HepG2 (cell line): Measurements from ENCODE around the gene PPP1R15A. TPM values are rescaled to one million over a fixed set of nuclear protein-coding genes. Genes with fewer than 3 reads are reported as not detected.

Experiments
- ATAC-seq: fragments of 200-7000 bp; cut with Tn5 transposase; 3 replicates; pipeline ENCODE4 v1.9.1; 2020; ENCODE audit warnings: mild to moderate bottlenecking, moderate library complexity
- BruUV-seq: library from RNA; stranded (reverse); fragments of 400-500 nt; replicated peaks from 2 replicates; lab custom pipeline; 2021; lab: Mats Ljungman, UMichigan
- CTCF ChIA-PET: fragments of 300-600 bp; formaldehyde crosslinking; extraction: SDS; loops from one replicate; lab custom pipeline; 2021; ENCODE audit warnings: low total read pairs, inconsistent platforms, low intra/inter-chr PET ratio; lab: Yijun Ruan, JAX
- POLR2A ChIA-PET: fragments of 350-600 bp; sonication (Branson Sonifier 250); formaldehyde crosslinking; loops from one replicate; lab custom pipeline; 2020; ENCODE audit warnings: antibody characterized with exemption, inconsistent platforms; lab: Yijun Ruan, JAX
- DNase-seq: peaks from one replicate; pipeline ENCODE4 v3.0.0-alpha.2; 2015; ENCODE audit warnings: low spot score
- FAIRE-seq: peaks from 3 replicates; lab custom pipeline; 2011; peaks lifted over from hg19 to GRCh38; lab: Jason Lieb, UNC
- H2AFZ ChIP-seq: one replicate; pipeline ENCODE4 v1.6.1; 2011; ENCODE audit warnings: low read length, inconsistent platforms
- H3K27ac ChIP-seq: fragments of 300-600 bp; 3 replicates; pipeline ENCODE4 v1.8.0; 2011; ENCODE audit warnings: mixed run types, mild to moderate bottlenecking, mixed read lengths, low read length, inconsistent platforms; ENCODE audit not compliant: insufficient read depth; ENCODE audit errors: extremely low read length
- H3K27me3 ChIP-seq, 2 experiments: fragments of 200-600 bp in 1 of 2; 2 replicates in 1 of 2; 3 replicates in 1 of 2; pipeline versions ENCODE4 v1.6.0 to v1.8.0; 2011; ENCODE audit warnings: low read length in 2 of 2, mild to moderate bottlenecking in 2 of 2, moderate library complexity in 2 of 2, inconsistent platforms in 1 of 2; ENCODE audit not compliant: insufficient read depth in 2 of 2, control insufficient read depth in 1 of 2
- H3K36me3 ChIP-seq, 2 experiments: fragments of 200-600 bp in 1 of 2; replicated peaks in 1 of 2; 2 replicates in 1 of 2; 3 replicates in 1 of 2; pipeline versions ENCODE4 v1.5.1 to v1.8.0; 2011; ENCODE audit warnings: low read length in 2 of 2, inconsistent platforms in 1 of 2; ENCODE audit not compliant: insufficient read depth in 2 of 2, control insufficient read depth in 1 of 2
- H3K4me1 ChIP-seq: 2 replicates; pipeline ENCODE4 v1.5.1; 2012; ENCODE audit warnings: low read length, inconsistent platforms; ENCODE audit not compliant: insufficient read depth
- H3K4me2 ChIP-seq: 2 replicates; pipeline ENCODE4 v1.6.0; 2011; ENCODE audit warnings: low read depth, low read length, inconsistent platforms
- H3K4me3 ChIP-seq, 3 experiments: fragments of 200-600 bp in 1 of 3; sonication (generic), shearing (Covaris generic) in 1 of 3; replicated peaks in 1 of 3; 2 replicates each; pipeline ENCODE4 v1.5.1; 2011 to 2016; ENCODE audit warnings: low read length in 3 of 3, inconsistent platforms in 2 of 3, low read depth in 2 of 3, mild to moderate bottlenecking in 2 of 3, control low read depth in 1 of 3, mixed read lengths in 1 of 3; ENCODE audit not compliant: insufficient read depth in 1 of 3
- H3K79me2 ChIP-seq: one replicate; pipeline ENCODE4 v1.6.1; 2011; ENCODE audit warnings: low read length, inconsistent platforms; ENCODE audit not compliant: insufficient read depth
- H3K9ac ChIP-seq: 2 replicates; pipeline ENCODE4 v1.6.0; 2011; ENCODE audit warnings: mild to moderate bottlenecking, low read depth, low read length, inconsistent platforms; ENCODE audit not compliant: insufficient read depth
- H3K9me3 ChIP-seq: 2 replicates; pipeline ENCODE4 v1.5.1; 2012; ENCODE audit warnings: mild to moderate bottlenecking, low read length
- H4K20me1 ChIP-seq: 2 replicates; pipeline ENCODE4 v1.6.0; 2011; ENCODE audit warnings: inconsistent platforms, mild to moderate bottlenecking, low read length, moderate library complexity; ENCODE audit not compliant: insufficient read depth
- E2F1 ChIP-seq: sonication (generic); formaldehyde crosslinking; IDR thresholded peaks from 2 replicates; pipeline ENCODE4 v1.5.0; 2020; ENCODE audit warnings: missing genetic modification reagents
- KAT7 ChIP-seq: IDR thresholded peaks from 2 replicates; pipeline ENCODE4 v1.6.1; 2018; ENCODE audit warnings: borderline replicate concordance, missing compliant biosample characterization
- KDM5A ChIP-seq: fragments of 200-600 bp; sonication (generic); IDR thresholded peaks from 2 replicates; pipeline ENCODE4 v1.7.0; 2018; ENCODE audit warnings: antibody characterized with exemption, mild to moderate bottlenecking, low read length, borderline replicate concordance
- MAFK ChIP-seq, 2 experiments: IDR thresholded peaks in 1 of 2; conservative IDR thresholded peaks in 1 of 2; 2 replicates each; pipeline ENCODE4 v1.6.1; 2011; ENCODE audit warnings: improper control_type of control experiment in 2 of 2, low read length in 2 of 2
- MYNN ChIP-seq: sonication (generic); formaldehyde crosslinking; IDR thresholded peaks from 2 replicates; pipeline ENCODE4 v1.4.0; 2020; ENCODE audit warnings: mild to moderate bottlenecking, low read depth, missing genetic modification reagents
- NFATC3 ChIP-seq: sonication (generic); formaldehyde crosslinking; IDR thresholded peaks from 2 replicates; pipeline ENCODE4 v1.5.1; 2020; ENCODE audit warnings: mild to moderate bottlenecking, missing genetic modification reagents
- NFIB ChIP-seq: sonication (generic); formaldehyde crosslinking; IDR thresholded peaks from 2 replicates; pipeline ENCODE4 v1.9.0; 2021; ENCODE audit warnings: missing genetic modification reagents, mild to moderate bottlenecking, borderline replicate concordance
- NPAS2 ChIP-seq: sonication (generic); formaldehyde crosslinking; IDR thresholded peaks from 2 replicates; pipeline ENCODE4 v1.8.0; 2022; ENCODE audit warnings: mild to moderate bottlenecking, missing genetic modification reagents, borderline replicate concordance
- RARA ChIP-seq: IDR thresholded peaks from 2 replicates; pipeline ENCODE4 v1.6.1; 2016; ENCODE audit warnings: missing genetic modification reagents, missing compliant biosample characterization
- SMYD3 ChIP-seq: sonication (generic); formaldehyde crosslinking; IDR thresholded peaks from 2 replicates; pipeline ENCODE4 v1.8.1; 2023; ENCODE audit warnings: mild to moderate bottlenecking, missing genetic modification reagents
- SNAPC2 ChIP-seq: sonication (generic); formaldehyde crosslinking; IDR thresholded peaks from 2 replicates; pipeline ENCODE4 v1.8.1; 2022; ENCODE audit warnings: mild to moderate bottlenecking, missing genetic modification reagents
- SP5 ChIP-seq: IDR thresholded peaks from 2 replicates; pipeline ENCODE4 v1.6.1; 2016; ENCODE audit warnings: low read depth, borderline replicate concordance
- SUZ12 ChIP-seq: fragments of 150-350 bp; IDR thresholded peaks from 2 replicates; pipeline ENCODE4 v1.6.1; 2014; ENCODE audit warnings: low read depth, low read length
- THAP11 ChIP-seq: IDR thresholded peaks from 2 replicates; pipeline ENCODE4 v1.6.1; 2016; ENCODE audit warnings: missing biosample characterization, missing genetic modification reagents
- ZBTB21 ChIP-seq: sonication (generic); formaldehyde crosslinking; IDR thresholded peaks from 2 replicates; pipeline ENCODE4 v1.4.0; 2020; ENCODE audit warnings: missing genetic modification reagents
- ZBTB38 ChIP-seq: sonication (generic); formaldehyde crosslinking; IDR thresholded peaks from 2 replicates; pipeline ENCODE4 v1.5.1; 2020; ENCODE audit warnings: mild to moderate bottlenecking, missing genetic modification reagents
- ZBTB8A ChIP-seq: sonication (generic); formaldehyde crosslinking; IDR thresholded peaks from 2 replicates; pipeline ENCODE4 v1.4.0; 2020; ENCODE audit warnings: mild to moderate bottlenecking, low read depth, missing genetic modification reagents, borderline replicate concordance
- ZMYM3 ChIP-seq: sonication (generic); formaldehyde crosslinking; IDR thresholded peaks from 2 replicates; pipeline ENCODE4 v1.5.1; 2020; ENCODE audit warnings: mild to moderate bottlenecking, missing genetic modification reagents
- ZNF143 ChIP-seq: sonication (generic); formaldehyde crosslinking; IDR thresholded peaks from 2 replicates; pipeline ENCODE4 v1.4.0; 2020; ENCODE audit warnings: missing genetic modification reagents
- ZNF44 ChIP-seq: sonication (generic); formaldehyde crosslinking; IDR thresholded peaks from 2 replicates; pipeline ENCODE4 v1.5.1; 2020; ENCODE audit warnings: mild to moderate bottlenecking, missing genetic modification reagents
- ZNF740 ChIP-seq: sonication (generic); formaldehyde crosslinking; IDR thresholded peaks from 2 replicates; pipeline ENCODE4 v1.4.0; 2020; ENCODE audit warnings: missing genetic modification reagents
- WGBS: methylation state at CpG from one replicate; pipeline ENCODE4 v1.1.6; 2017; ENCODE audit warnings: low lambda C conversion rate; 5-methylcytosine and 5-hydroxymethylcytosine counted together
- in situ Hi-C: cut with HindIII; loops from 2 replicates; pipeline ENCODE4 v1.10.0; 2017; ENCODE audit warnings: low pct_unique_long_range_greater_than_20kb; ENCODE audit not compliant: extremely low pct_ligation_motif_present
- intact Hi-C: fragments of 100-400 bp; cut with micrococcal nuclease; formaldehyde crosslinking; loops from one replicate; pipeline ENCODE4 v1.10.0; 2022; ENCODE audit not compliant: unreplicated experiment
- polyA plus RNA-seq, 8 experiments: library from polyadenylated mRNA; depleted of rRNA in 3 of 8; stranded (reverse) in 7 of 8; unstranded in 1 of 8; fragments of >200 nt; fragmentation: Illumina TruSeq in 4 of 8; extraction: Trizol in 4 of 8; gene quantifications; 2 replicates each; pipeline versions ENCODE4 v1.2.1 to v1.2.3, GENCODE V29; 2011 to 2016; ENCODE audit warnings: low read depth in 4 of 8, missing spikeins in 1 of 8, mixed read lengths in 1 of 8; ENCODE audit not compliant: insufficient read depth in 1 of 8
- total RNA-seq, 5 experiments: library from RNA; depleted of rRNA; stranded (reverse); fragments of >200 nt; fragmentation: Illumina TruSeq; extraction: Trizol; gene quantifications; 2 replicates each; pipeline ENCODE4 v1.2.3, GENCODE V29; 2016; ENCODE audit warnings: low read depth in 1 of 5

Gene PPP1R15A
- total and polyA plus RNA-seq, 2 of the 13 experiments (the other 11 are each of a cell fraction or from before 2014, with no cell fraction given): 15.6 to 18.5 TPM

GRCh38 chr19:48918071-48918470, 45.9 kb downstream of the PPP1R15A start:
- no peak for ATAC-seq
- H3K27me3 ChIP-seq: no peaks in the 10 kb centered on the region
- no peak overlapping the region for H2AFZ ChIP-seq
- H3K4me2 ChIP-seq: no peak overlapping the region
- CTCF ChIA-PET: no interaction called here
- H4K20me1 ChIP-seq: no peaks in the 10 kb centered on the region
- POLR2A ChIA-PET: no interaction called here
- no peaks in the 10 kb centered on the region for H3K4me1 ChIP-seq
- BruUV-seq: no TSS peak
- 95% methylated on average over 6 of the region's 6 CpGs for WGBS
- no peak overlapping the region for H3K4me3 ChIP-seq
- no peak for TF ChIP-seq ZNF143 (CRISPR knock-in tag)
- no peak for TF ChIP-seq ZNF44 (CRISPR knock-in tag)
- TF ChIP-seq MYNN (CRISPR knock-in tag): no peak
- TF ChIP-seq SMYD3 (CRISPR knock-in tag): no peak
- no peak for TF ChIP-seq NFATC3 (CRISPR knock-in tag)
- TF ChIP-seq NPAS2: no peak
- TF ChIP-seq, all 625 proteins: peak for 0
- Histone ChIP-seq H3K79me2 (no peaks in the 10 kb centered on the region), H3K9me3 (no peaks in the 10 kb centered on the region), H3K9ac (no peak overlapping the region), H3K36me3 (peaks cover 13 to 44% of the 10 kb centered on the region in 2 experiments), H3K27ac (no peak overlapping the region)
- in situ Hi-C loops: no loop called here
- intact Hi-C loops: no loop called here
- DNase-seq (no peak), FAIRE-seq (no peak)

- Histone ChIP-seq H2AFZ (no peak overlapping the region), H3K4me2 (no peak overlapping the region), H4K20me1 (no peaks in the 10 kb centered on the region), H3K4me3 (no peak overlapping the region), H3K27me3 (no peaks in the 10 kb centered on the region), H3K4me1 (no peaks in the 10 kb centered on the region), H3K36me3 (peaks cover 10 to 37% of the 10 kb centered on the region in 2 experiments; a peak in 4 of 5 replicates), H3K27ac (no peak overlapping the region), H3K9me3 (no peaks in the 10 kb centered on the region), H3K9ac (no peak overlapping the region), H3K79me2 (no peaks in the 10 kb centered on the region)
- FAIRE-seq (no peak), DNase-seq (no peak), ATAC-seq (peak; percentile 51)
- 94% methylated on average over 17 of the region's 18 CpGs for WGBS
- in situ Hi-C loops (no loop called here), intact Hi-C loops (no loop called here)
- POLR2A ChIA-PET: interaction anchor here (0.6 to 0.9 kb wide), 4 partner anchors 45 to 111 kb away, joined by 3 to 4 read pairs (median 4); no protein-coding TSS in a partner anchor
- no TSS peak for BruUV-seq
- CTCF ChIA-PET: no interaction called here
- TF ChIP-seq THAP11 (CRISPR knock-in tag): peak; percentile 96
- TF ChIP-seq MAFK (conservative IDR thresholded peaks at IDR 0.05 in 1 of 2, IDR thresholded peaks at IDR 0.05 in 1 of 2; ENCODE audit: low read length in 2 of 2): no peak
- no peak for TF ChIP-seq RARA (CRISPR knock-in tag)
- no peak for TF ChIP-seq ZBTB21 (CRISPR knock-in tag)
- peak; percentile 66; the same call in 1 of the 2 replicates for TF ChIP-seq ZBTB38 (CRISPR knock-in tag)
- no peak for TF ChIP-seq NFIB (CRISPR knock-in tag)
- no peak for TF ChIP-seq ZNF740 (CRISPR knock-in tag)
- peak; percentile 91 for TF ChIP-seq ZNF143 (CRISPR knock-in tag)
- no peak for TF ChIP-seq ZBTB8A (CRISPR knock-in tag)
- TF ChIP-seq SUZ12: peak; percentile 65
- TF ChIP-seq SP5 (CRISPR knock-in tag): no peak
- TF ChIP-seq KAT7 (CRISPR knock-in tag): no peak
- no peak for TF ChIP-seq SNAPC2
- TF ChIP-seq ZMYM3: no peak
- no peak for TF ChIP-seq KDM5A
- no peak for TF ChIP-seq E2F1 (CRISPR knock-in tag)
Observed at GRCh38 chr19:48918801-48919247, 46.6 kb downstream of the PPP1R15A start.
